ENCODE measurements around the gene PFN3.

PFN3 gene

GRCh38 chr5:177442066-177442826, 41.8 kb upstream of the PFN3 start:
- H3K27me3 Mint-ChIP-seq, result peaks cover 12% of the 10 kb centered on the region
- H3K9me3 Mint-ChIP-seq, result no peaks in the 10 kb centered on the region
- peaks cover 68% of the 10 kb centered on the region for H3K36me3 Mint-ChIP-seq (ENCODE audit: low read depth)
- no peak overlapping the region for H3K4me3 Mint-ChIP-seq
- H3K27ac Mint-ChIP-seq, result no peak overlapping the region
- H3K4me1 Mint-ChIP-seq (ENCODE audit: low read depth), result peaks cover 53% of the 10 kb centered on the region
- intact Hi-C loops (cut with micrococcal nuclease), result no loop called here

GRCh38 chr5:177440990-177441780, 40.7 kb upstream of the PFN3 start:
- intact Hi-C loops (cut with micrococcal nuclease), result no loop called here
- peaks cover 79% of the 10 kb centered on the region for H3K36me3 Mint-ChIP-seq (ENCODE audit: low read depth)
- no peaks in the 10 kb centered on the region for H3K9me3 Mint-ChIP-seq
- H3K4me3 Mint-ChIP-seq, result no peak overlapping the region
- no peak overlapping the region for H3K27ac Mint-ChIP-seq
- H3K4me1 Mint-ChIP-seq (ENCODE audit: low read depth), result peaks cover 58% of the 10 kb centered on the region
- peaks cover 10% of the 10 kb centered on the region for H3K27me3 Mint-ChIP-seq

DNA sequence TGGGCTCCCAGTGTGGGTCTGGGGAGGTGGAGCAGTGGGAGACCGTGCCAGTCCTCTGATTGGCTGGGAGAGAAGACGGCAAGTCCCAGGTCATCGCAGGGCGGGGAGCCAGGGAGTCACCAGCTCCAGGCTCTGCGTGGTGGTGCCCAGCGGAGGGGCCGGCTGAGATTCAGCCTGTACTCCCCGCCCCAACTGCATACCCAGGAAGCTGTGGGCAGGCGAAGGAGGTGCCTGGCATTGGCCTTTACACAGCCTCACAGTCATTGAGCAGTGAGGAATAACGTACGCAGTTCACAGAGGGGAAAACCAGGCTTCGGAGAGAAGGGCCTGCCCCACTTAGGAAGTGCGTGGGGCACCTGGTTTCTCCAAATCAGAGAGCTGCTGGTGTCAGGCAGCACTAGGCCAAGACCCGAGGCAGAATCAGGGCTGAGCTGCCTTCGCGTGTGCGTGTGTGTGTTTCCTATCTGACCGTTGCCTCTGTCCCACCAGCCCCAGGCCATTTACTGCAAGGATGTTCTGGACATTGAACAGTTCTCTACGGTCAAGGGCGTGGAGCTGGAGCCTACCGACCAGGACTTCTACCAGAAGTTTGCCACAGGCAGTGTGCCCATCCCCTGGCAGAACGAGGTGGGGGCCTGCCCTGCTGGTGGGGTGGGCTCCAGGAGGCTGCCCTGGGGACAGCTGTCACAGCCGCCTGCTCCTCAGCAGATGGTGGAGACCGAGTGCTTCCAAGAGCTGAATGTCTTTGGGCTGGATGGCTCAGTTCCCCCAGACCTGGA, 39.9 kb upstream of the PFN3 start:
- Mint-ChIP-seq H3K36me3 (ENCODE audit: low read depth) (peaks cover 86% of the 10 kb centered on the region), H3K4me3 (no peak overlapping the region), H3K27ac (no peak overlapping the region), H3K9me3 (no peaks in the 10 kb centered on the region), H3K4me1 (ENCODE audit: low read depth) (peaks cover 51% of the 10 kb centered on the region), H3K27me3 (peaks cover 3% of the 10 kb centered on the region)
- intact Hi-C loops (cut with micrococcal nuclease), result no loop called here

GRCh38 chr5:177439518-177440053, 39.1 kb upstream of the PFN3 start:
- Mint-ChIP-seq H3K27ac (no peak overlapping the region), H3K4me1 (ENCODE audit: low read depth) (peaks cover 42% of the 10 kb centered on the region), H3K27me3 (no peaks in the 10 kb centered on the region), H3K36me3 (ENCODE audit: low read depth) (peaks cover 95% of the 10 kb centered on the region), H3K4me3 (no peak overlapping the region), H3K9me3 (no peaks in the 10 kb centered on the region)
- intact Hi-C loops (cut with micrococcal nuclease), result no loop called here

GRCh38 chr5:177438468-177438867, 38.0 kb upstream of the PFN3 start:
- intact Hi-C loops (cut with micrococcal nuclease), result no loop called here
- H3K9me3 Mint-ChIP-seq, result no peaks in the 10 kb centered on the region
- H3K4me1 Mint-ChIP-seq (ENCODE audit: low read depth), result peaks cover 39% of the 10 kb centered on the region
- H3K27ac Mint-ChIP-seq, result no peak overlapping the region
- no peaks in the 10 kb centered on the region for H3K27me3 Mint-ChIP-seq
- H3K4me3 Mint-ChIP-seq, result no peak overlapping the region
- peaks cover 100% of the 10 kb centered on the region for H3K36me3 Mint-ChIP-seq (ENCODE audit: low read depth)

DNA sequence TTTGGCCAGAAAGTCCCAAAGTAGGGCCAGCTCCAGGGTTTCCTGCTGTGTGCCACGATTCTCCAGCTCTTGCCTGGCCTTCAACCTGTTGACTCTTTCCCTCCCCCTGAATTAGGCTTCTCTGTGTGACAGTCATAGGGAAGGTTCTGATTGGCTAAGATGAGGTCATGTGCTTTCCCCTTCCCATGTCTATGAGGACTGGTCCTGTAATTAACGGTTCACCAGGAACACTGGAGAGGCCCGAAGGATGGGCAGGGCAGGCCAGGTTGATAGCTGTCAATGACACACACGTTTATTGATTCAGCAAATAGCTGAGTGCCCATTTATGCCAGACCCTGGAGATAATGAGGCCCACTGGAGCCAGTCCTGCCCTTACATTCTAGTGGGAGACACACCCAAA, 37.2 kb upstream of the PFN3 start:
- intact Hi-C loops (cut with micrococcal nuclease), result no loop called here
- H3K27ac Mint-ChIP-seq, result no peak overlapping the region
- H3K4me1 Mint-ChIP-seq (ENCODE audit: low read depth), result peaks cover 38% of the 10 kb centered on the region
- H3K9me3 Mint-ChIP-seq, result no peaks in the 10 kb centered on the region
- H3K27me3 Mint-ChIP-seq, result no peaks in the 10 kb centered on the region
- H3K36me3 Mint-ChIP-seq (ENCODE audit: low read depth), result peaks cover 100% of the 10 kb centered on the region
- no peak overlapping the region for H3K4me3 Mint-ChIP-seq

DNA sequence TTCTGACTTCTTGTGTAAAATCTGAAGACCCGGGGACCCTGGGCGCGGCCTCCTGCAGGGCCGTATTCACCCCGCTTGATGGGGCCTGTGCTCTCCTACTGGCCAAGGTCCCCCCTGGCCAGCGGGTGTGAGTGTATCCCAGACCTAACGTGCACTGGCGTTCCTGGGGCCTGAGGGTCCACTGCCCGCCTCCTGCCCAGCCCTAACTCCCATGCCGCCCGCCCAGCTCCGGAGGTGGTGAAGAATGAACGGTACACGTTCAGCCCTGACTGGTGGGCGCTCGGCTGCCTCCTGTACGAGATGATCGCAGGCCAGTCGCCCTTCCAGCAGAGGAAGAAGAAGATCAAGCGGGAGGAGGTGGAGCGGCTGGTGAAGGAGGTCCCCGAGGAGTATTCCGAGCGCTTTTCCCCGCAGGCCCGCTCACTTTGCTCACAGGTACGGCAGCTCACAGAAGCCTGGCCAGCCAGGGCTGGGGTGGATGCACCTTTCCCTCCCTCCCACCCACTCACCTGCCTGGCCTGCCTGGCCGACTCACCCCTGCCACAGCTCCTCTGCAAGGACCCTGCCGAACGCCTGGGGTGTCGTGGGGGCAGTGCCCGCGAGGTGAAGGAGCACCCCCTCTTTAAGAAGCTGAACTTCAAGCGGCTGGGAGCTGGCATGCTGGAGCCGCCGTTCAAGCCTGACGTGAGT, 35.5 kb upstream of the PFN3 start:
- peaks cover 100% of the 10 kb centered on the region for H3K36me3 Mint-ChIP-seq (ENCODE audit: low read depth)
- no peaks in the 10 kb centered on the region for H3K27me3 Mint-ChIP-seq
- no peak overlapping the region for H3K27ac Mint-ChIP-seq
- no peak overlapping the region for H3K4me3 Mint-ChIP-seq
- no peaks in the 10 kb centered on the region for H3K9me3 Mint-ChIP-seq
- H3K4me1 Mint-ChIP-seq (ENCODE audit: low read depth), result peaks cover 45% of the 10 kb centered on the region
- intact Hi-C loops (cut with micrococcal nuclease), result no loop called here

DNA sequence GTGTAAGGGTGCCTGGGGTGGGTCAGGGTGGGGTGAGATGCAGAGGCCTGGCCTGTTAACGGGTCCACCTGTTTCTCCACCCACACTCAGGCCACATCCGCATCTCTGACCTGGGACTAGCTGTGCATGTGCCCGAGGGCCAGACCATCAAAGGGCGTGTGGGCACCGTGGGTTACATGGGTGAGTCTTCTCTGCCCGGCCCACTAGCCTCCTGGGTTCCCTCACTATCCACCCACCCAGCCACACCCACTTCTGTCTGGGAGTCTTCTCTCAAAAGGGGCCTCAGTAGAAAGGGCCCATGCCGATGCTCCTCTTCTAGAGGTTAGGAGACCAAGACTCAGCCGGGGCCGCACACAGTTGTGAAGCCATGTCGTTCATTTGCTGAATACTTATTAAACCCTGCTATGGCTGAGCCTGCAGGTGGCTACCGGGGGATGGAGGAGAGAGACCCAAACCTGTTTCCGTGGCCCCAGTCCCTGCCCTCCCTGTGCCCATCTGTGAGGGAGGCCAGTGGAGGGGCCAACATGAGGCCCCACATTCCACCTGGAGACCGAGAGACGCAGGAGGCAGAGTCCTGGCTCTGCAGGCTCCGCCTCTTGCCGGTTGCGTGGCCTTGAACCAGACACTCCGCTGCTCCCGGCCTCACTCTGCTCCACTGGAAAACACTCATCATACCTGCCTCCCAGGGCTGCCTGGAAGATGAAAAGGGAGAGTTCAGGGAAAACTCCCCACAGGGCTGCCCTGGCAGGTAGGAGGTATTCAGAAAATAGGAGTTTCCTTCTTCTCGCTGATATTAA, 34.7 kb upstream of the PFN3 start:
- Mint-ChIP-seq H3K36me3 (ENCODE audit: low read depth) (peaks cover 100% of the 10 kb centered on the region), H3K9me3 (no peaks in the 10 kb centered on the region), H3K27ac (no peak overlapping the region), H3K4me1 (ENCODE audit: low read depth) (peaks cover 54% of the 10 kb centered on the region), H3K27me3 (no peaks in the 10 kb centered on the region), H3K4me3 (no peak overlapping the region)
- intact Hi-C loops (cut with micrococcal nuclease), result no loop called here

GRCh38 chr5:177434437-177434836, 34.0 kb upstream of the PFN3 start:
- peaks cover 57% of the 10 kb centered on the region for H3K4me1 Mint-ChIP-seq (ENCODE audit: low read depth)
- intact Hi-C loops (cut with micrococcal nuclease), result no loop called here
- H3K27me3 Mint-ChIP-seq, result no peaks in the 10 kb centered on the region
- H3K9me3 Mint-ChIP-seq, result no peaks in the 10 kb centered on the region
- no peak overlapping the region for H3K4me3 Mint-ChIP-seq
- no peak overlapping the region for H3K27ac Mint-ChIP-seq
- peaks cover 98% of the 10 kb centered on the region for H3K36me3 Mint-ChIP-seq (ENCODE audit: low read depth)

DNA sequence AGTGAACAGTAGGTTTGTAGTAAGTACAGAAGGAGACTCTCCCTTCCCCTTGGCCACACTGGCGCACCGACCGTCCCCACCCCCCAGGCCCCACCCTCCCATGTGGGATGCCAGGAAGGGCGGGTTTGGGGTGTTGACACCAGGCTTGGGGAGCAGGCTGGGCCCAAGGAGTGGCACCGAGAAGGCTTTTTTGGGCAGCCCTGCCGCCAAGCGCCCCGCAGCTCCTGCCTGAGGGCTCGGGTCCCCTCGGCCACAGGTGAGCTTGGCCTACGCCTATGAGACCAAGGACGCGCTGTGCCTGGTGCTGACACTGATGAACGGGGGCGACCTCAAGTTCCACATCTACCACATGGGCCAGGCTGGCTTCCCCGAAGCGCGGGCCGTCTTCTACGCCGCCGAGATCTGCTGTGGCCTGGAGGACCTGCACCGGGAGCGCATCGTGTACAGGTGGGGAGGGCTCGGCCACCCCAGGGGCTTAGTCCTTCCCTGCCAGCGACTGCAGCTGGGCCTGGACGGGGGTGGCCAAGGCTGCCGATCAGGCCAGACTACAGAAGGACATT, 33.3 kb upstream of the PFN3 start:
- intact Hi-C loops (cut with micrococcal nuclease), result no loop called here
- Mint-ChIP-seq H3K4me1 (ENCODE audit: low read depth) (peaks cover 63% of the 10 kb centered on the region), H3K4me3 (no peak overlapping the region), H3K9me3 (no peaks in the 10 kb centered on the region), H3K36me3 (ENCODE audit: low read depth) (peaks cover 91% of the 10 kb centered on the region), H3K27ac (no peak overlapping the region), H3K27me3 (no peaks in the 10 kb centered on the region)

DNA sequence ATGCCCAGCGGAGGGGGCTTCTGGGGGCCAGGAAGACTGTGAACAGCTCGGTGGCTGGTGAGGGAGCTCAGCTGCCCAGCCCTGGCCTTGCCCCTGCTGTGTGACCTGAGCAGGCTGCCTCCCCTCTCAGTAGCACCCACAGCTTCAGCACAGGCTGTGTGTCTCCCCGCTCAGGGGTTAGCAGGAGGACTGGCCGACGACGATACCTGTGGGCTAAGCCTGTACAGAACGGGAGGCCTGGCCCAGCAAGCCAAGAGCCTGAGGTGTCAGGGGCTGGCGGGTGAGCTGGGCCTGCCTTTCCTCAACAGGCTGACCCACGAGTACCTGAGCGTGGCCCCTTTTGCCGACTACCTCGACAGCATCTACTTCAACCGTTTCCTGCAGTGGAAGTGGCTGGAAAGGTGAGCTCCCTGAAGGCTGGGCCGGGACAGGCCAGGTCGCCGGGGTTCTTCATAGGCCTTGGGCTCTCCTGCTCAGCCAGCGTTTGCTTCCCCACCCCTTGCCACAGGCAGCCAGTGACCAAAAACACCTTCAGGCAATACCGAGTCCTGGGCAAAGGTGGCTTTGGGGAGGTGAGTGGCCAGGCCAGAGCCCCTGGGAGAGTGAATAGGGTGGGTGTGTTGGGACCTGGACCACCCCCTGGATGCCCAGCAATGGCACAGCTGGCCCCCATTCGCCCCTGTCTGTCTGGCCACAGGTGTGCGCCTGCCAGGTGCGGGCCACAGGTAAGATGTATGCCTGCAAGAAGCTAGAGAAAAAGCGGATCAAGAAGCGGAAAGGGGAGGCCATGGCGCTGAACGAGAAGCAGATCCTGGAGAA, 32.6 kb upstream of the PFN3 start:
- Mint-ChIP-seq H3K36me3 (ENCODE audit: low read depth) (peaks cover 84% of the 10 kb centered on the region), H3K27ac (no peak overlapping the region), H3K4me1 (ENCODE audit: low read depth) (peaks cover 64% of the 10 kb centered on the region), H3K4me3 (no peak overlapping the region), H3K9me3 (no peaks in the 10 kb centered on the region), H3K27me3 (no peaks in the 10 kb centered on the region)
- intact Hi-C loops (cut with micrococcal nuclease), result no loop called here
